ENCODE data around the gene CX3CR1.

CX3CR1 gene

GRCh38 chr3:39264053-39264452, 15.8 kb downstream of the CX3CR1 start:
- Histone ChIP-seq H3K4me1 (ENCODE audit: insufficient read depth, insufficient read length) (no peaks in the 10 kb centered on the region), H3K27me3 (ENCODE audit: insufficient read depth, insufficient read length) (no peaks in the 10 kb centered on the region), H3K36me3 (ENCODE audit: insufficient read depth, insufficient read length, low read length) (no peaks in the 10 kb centered on the region), H3K4me3 (ENCODE audit: insufficient read length, low read depth) (no peak overlapping the region), H3K9ac (ENCODE audit: insufficient read length, low read depth) (no peak overlapping the region), H3K9me3 (ENCODE audit: insufficient read depth, low read length) (no peaks in the 10 kb centered on the region)
- no peak for TF ChIP-seq YY1 (IDR thresholded peaks at IDR 0.05; ENCODE audit: insufficient read depth, insufficient read length)
- TF ChIP-seq ZNF274 (IDR thresholded peaks at IDR 0.05; ENCODE audit: low read depth, low read length) = no peak
- DNase-seq (ENCODE audit: low read depth, low spot score) = no peak

GRCh38 chr3:39263576-39263975, 16.3 kb downstream of the CX3CR1 start:
- TF ChIP-seq ZNF274 (IDR thresholded peaks at IDR 0.05; ENCODE audit: low read depth, low read length) (no peak), SUZ12 (IDR thresholded peaks at IDR 0.05; ENCODE audit: extremely low read depth, insufficient read depth, insufficient read length) (no peak), YY1 (IDR thresholded peaks at IDR 0.05; ENCODE audit: insufficient read depth, insufficient read length) (no peak)
- H3K27me3 ChIP-seq (ENCODE audit: insufficient read depth, insufficient read length) = no peaks in the 10 kb centered on the region
- H3K36me3 ChIP-seq (ENCODE audit: insufficient read depth, insufficient read length, low read length) = no peaks in the 10 kb centered on the region
- DNase-seq (ENCODE audit: low read depth, low spot score) = no peak
- no peaks in the 10 kb centered on the region for H3K4me1 ChIP-seq (ENCODE audit: insufficient read depth, insufficient read length)
- H3K4me3 ChIP-seq (ENCODE audit: insufficient read length, low read depth) = no peak overlapping the region
- no peaks in the 10 kb centered on the region for H3K9me3 ChIP-seq (ENCODE audit: insufficient read depth, low read length)
- no peak overlapping the region for H3K9ac ChIP-seq (ENCODE audit: insufficient read length, low read depth)

DNA sequence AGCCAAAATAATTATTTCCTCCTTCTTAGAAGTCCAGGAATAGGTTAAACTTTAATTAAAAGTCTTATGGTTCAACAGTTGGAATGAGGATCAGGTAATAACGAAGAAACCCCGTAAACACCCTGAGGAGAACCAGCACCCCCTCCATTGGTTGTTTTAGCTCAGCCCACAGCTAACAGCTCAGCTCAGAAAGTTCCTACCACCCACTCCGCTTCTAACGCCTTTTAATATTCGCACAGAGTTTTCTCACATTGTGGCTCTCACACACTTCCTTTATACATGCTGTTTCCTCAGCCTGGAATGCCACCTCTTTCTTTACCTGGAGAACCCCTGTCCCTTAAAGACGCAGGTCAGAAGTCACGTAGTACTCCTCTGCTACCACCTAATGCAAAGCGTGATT, 17.0 kb downstream of the CX3CR1 start:
- no peak for DNase-seq (ENCODE audit: low read depth, low spot score)
- H3K9me3 ChIP-seq (ENCODE audit: insufficient read depth, low read length) = no peaks in the 10 kb centered on the region
- H3K27me3 ChIP-seq (ENCODE audit: insufficient read depth, insufficient read length) = no peaks in the 10 kb centered on the region
- no peaks in the 10 kb centered on the region for H3K36me3 ChIP-seq (ENCODE audit: insufficient read depth, insufficient read length, low read length)
- H3K4me1 ChIP-seq (ENCODE audit: insufficient read depth, insufficient read length) = no peaks in the 10 kb centered on the region
- no peak for TF ChIP-seq ZNF274 (IDR thresholded peaks at IDR 0.05; ENCODE audit: low read depth, low read length)
- TF ChIP-seq YY1 (IDR thresholded peaks at IDR 0.05; ENCODE audit: insufficient read depth, insufficient read length) = no peak
- H3K9ac ChIP-seq (ENCODE audit: insufficient read length, low read depth) = no peak overlapping the region
- no peak overlapping the region for H3K4me3 ChIP-seq (ENCODE audit: insufficient read length, low read depth)

GRCh38 chr3:39261726-39262125, 18.1 kb downstream of the CX3CR1 start:
- DNase-seq (ENCODE audit: low read depth, low spot score) = no peak
- TF ChIP-seq ZNF274 (IDR thresholded peaks at IDR 0.05; ENCODE audit: low read depth, low read length) (no peak), SUZ12 (IDR thresholded peaks at IDR 0.05; ENCODE audit: extremely low read depth, insufficient read depth, insufficient read length) (no peak)
- H3K36me3 ChIP-seq (ENCODE audit: insufficient read depth, insufficient read length, low read length) = no peaks in the 10 kb centered on the region
- H3K9ac ChIP-seq (ENCODE audit: insufficient read length, low read depth) = no peak overlapping the region
- H3K4me3 ChIP-seq (ENCODE audit: insufficient read length, low read depth) = no peak overlapping the region
- H3K9me3 ChIP-seq (ENCODE audit: insufficient read depth, low read length) = no peaks in the 10 kb centered on the region
- H3K4me1 ChIP-seq (ENCODE audit: insufficient read depth, insufficient read length) = no peaks in the 10 kb centered on the region
- H3K27me3 ChIP-seq (ENCODE audit: insufficient read depth, insufficient read length) = no peaks in the 10 kb centered on the region

- H3K4me1 ChIP-seq (ENCODE audit: insufficient read depth, insufficient read length) = no peaks in the 10 kb centered on the region
- no peak for DNase-seq (ENCODE audit: low read depth, low spot score)
- no peaks in the 10 kb centered on the region for H3K9me3 ChIP-seq (ENCODE audit: insufficient read depth, low read length)
- TF ChIP-seq SUZ12 (IDR thresholded peaks at IDR 0.05; ENCODE audit: extremely low read depth, insufficient read depth, insufficient read length) = no peak
- no peak for TF ChIP-seq YY1 (IDR thresholded peaks at IDR 0.05; ENCODE audit: insufficient read depth, insufficient read length)
- TF ChIP-seq ZNF274 (IDR thresholded peaks at IDR 0.05; ENCODE audit: low read depth, low read length) = no peak
- H3K4me3 ChIP-seq (ENCODE audit: insufficient read length, low read depth) = no peak overlapping the region
- H3K9ac ChIP-seq (ENCODE audit: insufficient read length, low read depth) = no peak overlapping the region
- H3K36me3 ChIP-seq (ENCODE audit: insufficient read depth, insufficient read length, low read length) = no peaks in the 10 kb centered on the region
- no peaks in the 10 kb centered on the region for H3K27me3 ChIP-seq (ENCODE audit: insufficient read depth, insufficient read length)
Observed at GRCh38 chr3:39260957-39261356, 18.9 kb downstream of the CX3CR1 start.

- TF ChIP-seq SUZ12 (IDR thresholded peaks at IDR 0.05; ENCODE audit: extremely low read depth, insufficient read depth, insufficient read length) = no peak
- TF ChIP-seq ZNF274 (IDR thresholded peaks at IDR 0.05; ENCODE audit: low read depth, low read length) = no peak
- Histone ChIP-seq H3K9ac (ENCODE audit: insufficient read length, low read depth) (no peak overlapping the region), H3K4me1 (ENCODE audit: insufficient read depth, insufficient read length) (no peaks in the 10 kb centered on the region), H3K36me3 (ENCODE audit: insufficient read depth, insufficient read length, low read length) (no peaks in the 10 kb centered on the region), H3K4me3 (ENCODE audit: insufficient read length, low read depth) (no peak overlapping the region), H3K9me3 (ENCODE audit: insufficient read depth, low read length) (no peaks in the 10 kb centered on the region), H3K27me3 (ENCODE audit: insufficient read depth, insufficient read length) (no peaks in the 10 kb centered on the region)
- DNase-seq (ENCODE audit: low read depth, low spot score) = no peak
Observed at GRCh38 chr3:39260318-39260717, 19.5 kb downstream of the CX3CR1 start.

DNA sequence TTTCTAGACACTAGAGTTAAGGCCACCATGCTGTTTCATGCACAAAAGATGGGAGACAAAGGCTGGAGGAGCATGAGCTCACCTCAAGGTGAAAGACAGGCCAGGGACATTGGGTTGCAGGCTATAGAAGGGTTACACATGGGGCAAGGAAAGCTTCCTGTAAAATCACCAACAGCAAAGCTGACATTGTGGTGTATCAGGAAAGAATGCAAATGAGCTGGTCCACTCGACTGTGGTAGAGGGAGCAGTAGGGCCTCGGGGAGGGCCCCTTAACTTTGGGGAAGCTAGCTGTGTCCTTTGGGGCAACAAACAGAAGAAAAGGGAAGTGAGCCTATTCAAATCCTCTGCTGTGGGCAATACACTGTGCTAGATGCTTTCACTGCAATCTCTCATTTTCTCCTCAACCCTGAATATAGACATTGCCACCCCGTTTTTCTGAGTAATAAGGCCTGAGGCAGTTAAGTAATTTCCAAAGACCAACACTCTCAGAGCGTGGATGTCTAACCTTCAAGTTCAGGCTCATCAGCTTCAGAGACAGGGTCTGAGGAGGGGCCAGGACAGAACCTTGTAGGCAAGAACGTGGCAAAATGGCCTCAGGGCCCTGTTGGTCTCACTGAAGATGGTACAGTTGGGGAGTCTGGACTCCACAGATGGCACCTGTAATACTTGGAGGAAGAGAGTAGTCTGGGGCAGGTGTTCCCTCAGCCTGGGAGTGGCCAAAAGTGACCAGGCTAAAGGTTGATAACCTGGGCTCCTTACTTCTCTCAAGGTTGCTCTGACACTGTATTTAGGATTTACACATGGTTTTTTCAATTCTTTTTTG, 24.1 kb downstream of the CX3CR1 start:
- Histone ChIP-seq H3K4me3 (ENCODE audit: insufficient read length, low read depth) (no peak overlapping the region), H3K36me3 (ENCODE audit: insufficient read depth, insufficient read length, low read length) (no peaks in the 10 kb centered on the region), H3K4me1 (ENCODE audit: insufficient read depth, insufficient read length) (no peaks in the 10 kb centered on the region), H3K9me3 (ENCODE audit: insufficient read depth, low read length) (no peaks in the 10 kb centered on the region), H3K9ac (ENCODE audit: insufficient read length, low read depth) (no peak overlapping the region), H3K27me3 (ENCODE audit: insufficient read depth, insufficient read length) (no peaks in the 10 kb centered on the region)
- TF ChIP-seq YY1 (IDR thresholded peaks at IDR 0.05; ENCODE audit: insufficient read depth, insufficient read length) (no peak), SUZ12 (IDR thresholded peaks at IDR 0.05; ENCODE audit: extremely low read depth, insufficient read depth, insufficient read length) (no peak), ZNF274 (IDR thresholded peaks at IDR 0.05; ENCODE audit: low read depth, low read length) (no peak)
- no peak for DNase-seq (ENCODE audit: low read depth, low spot score)

Measured in NT2/D1 (cell line).